Keratinocyte (primary cell): ENCODE data around the gene NETO2. TPM values are rescaled to one million over a fixed set of nuclear protein-coding genes. Genes with fewer than 3 reads are reported as not detected.

Experiments
- DNase-seq: peaks from one replicate; pipeline ENCODE4 v3.0.0-alpha.2; 2011; ENCODE audit warnings: low read depth, missing footprints, low spot score
- FAIRE-seq: peaks from 2 replicates; lab custom pipeline; 2011; peaks lifted over from hg19 to GRCh38; lab: Jason Lieb, UNC
- H2AFZ ChIP-seq: 2 replicates; pipeline ENCODE4 v1.6.0; 2012; ENCODE audit warnings: low read length, control low read depth, inconsistent platforms; ENCODE audit not compliant: control insufficient read depth
- H3K27ac ChIP-seq: 2 replicates; pipeline ENCODE4 v1.5.1; 2011; ENCODE audit warnings: low read length; ENCODE audit not compliant: control insufficient read depth, insufficient read depth
- H3K27me3 ChIP-seq: 3 replicates; pipeline ENCODE4 v1.6.0; 2011; ENCODE audit warnings: low read length; ENCODE audit not compliant: control insufficient read depth, insufficient read depth; ENCODE audit errors: extremely low read depth
- H3K36me3 ChIP-seq, 2 experiments: 2 replicates in 1 of 2; 3 replicates in 1 of 2; pipeline ENCODE4 v1.5.1; 2011; ENCODE audit warnings: low read length in 2 of 2, mild to moderate bottlenecking in 1 of 2; ENCODE audit not compliant: control insufficient read depth in 2 of 2, insufficient read depth in 2 of 2; ENCODE audit errors: extremely low read depth in 1 of 2
- H3K4me1 ChIP-seq: 3 replicates; pipeline ENCODE4 v1.5.1; 2011; ENCODE audit warnings: low read length; ENCODE audit not compliant: control insufficient read depth, insufficient read depth; ENCODE audit errors: extremely low read depth
- H3K4me2 ChIP-seq: 3 replicates; pipeline ENCODE4 v1.6.0; 2011; ENCODE audit warnings: low read depth, low read length; ENCODE audit not compliant: control insufficient read depth, insufficient read depth; ENCODE audit errors: extremely low read depth
- H3K4me3 ChIP-seq, 3 experiments: fragments of 200-600 bp in 1 of 3; sonication (generic) in 1 of 3; 2 replicates in 2 of 3; 3 replicates in 1 of 3; pipeline ENCODE4 v1.5.1; 2011 to 2016; ENCODE audit warnings: low read length in 3 of 3, mild to moderate bottlenecking in 3 of 3, control low read depth in 2 of 3, inconsistent platforms in 1 of 3, low read depth in 1 of 3, mixed read lengths in 1 of 3, mixed run types in 1 of 3, moderate library complexity in 1 of 3; ENCODE audit not compliant: control insufficient read depth in 2 of 3, insufficient read depth in 2 of 3; ENCODE audit errors: extremely low read depth in 1 of 3
- H3K79me2 ChIP-seq: 2 replicates; pipeline ENCODE4 v1.6.0; 2012; ENCODE audit warnings: low read length; ENCODE audit not compliant: control insufficient read depth, insufficient read depth
- H3K9ac ChIP-seq: 3 replicates; pipeline ENCODE4 v1.6.0; 2011; ENCODE audit warnings: low read length; ENCODE audit not compliant: control insufficient read depth, insufficient read depth; ENCODE audit errors: extremely low read depth
- H3K9me1 ChIP-seq: 3 replicates; pipeline ENCODE4 v1.6.0; 2011; ENCODE audit warnings: low read length; ENCODE audit not compliant: control insufficient read depth, insufficient read depth; ENCODE audit errors: extremely low read depth
- H3K9me3 ChIP-seq: 2 replicates; pipeline ENCODE4 v1.5.1; 2012; ENCODE audit warnings: low read depth, low read length; ENCODE audit not compliant: control insufficient read depth
- H4K20me1 ChIP-seq: 3 replicates; pipeline ENCODE4 v1.6.0; 2011; ENCODE audit warnings: low read length; ENCODE audit not compliant: control insufficient read depth, insufficient read depth; ENCODE audit errors: extremely low read depth
- CTCF ChIP-seq, 3 experiments: IDR thresholded peaks in 1 of 3; conservative IDR thresholded peaks in 1 of 3; optimal IDR thresholded peaks in 1 of 3; 2 replicates in 2 of 3; 3 replicates in 1 of 3; pipeline versions ENCODE3 to v1.5.1; 2011; ENCODE audit warnings: low read length in 3 of 3, mild to moderate bottlenecking in 3 of 3, moderate library complexity in 2 of 3, control low read depth in 1 of 3, inconsistent platforms in 1 of 3; ENCODE audit not compliant: insufficient read depth in 2 of 3; ENCODE audit errors: extremely low read depth in 1 of 3
- EZH2 ChIP-seq: IDR thresholded peaks from one replicate; pipeline ENCODE4 v1.6.1; 2012; ENCODE audit warnings: inconsistent platforms, mild to moderate bottlenecking, low read length, moderate library complexity
- dilution Hi-C: fragments of 300-500 bp; cut with MboI; formaldehyde crosslinking; loops from one replicate; pipeline ENCODE4 v1.7.0; 2020; ENCODE audit warnings: low sequenced_read_pairs; ENCODE audit not compliant: extremely low pct_ligation_motif_present
- polyA plus RNA-seq, 5 experiments: library from polyadenylated mRNA; depleted of rRNA in 3 of 5; stranded (reverse) in 3 of 5; stranded (forward) in 1 of 5; unstranded in 1 of 5; fragments of >200 nt; gene quantifications; 1 replicate in 1 of 5; 2 replicates in 3 of 5; 3 replicates in 1 of 5; pipeline versions ENCODE4 v1.2.1 to v1.2.3, GENCODE V29; 2011 to 2012; ENCODE audit warnings: missing spikeins in 2 of 5, low read depth in 1 of 5, low replicate concordance in 1 of 5

Gene NETO2
- polyA plus RNA-seq, 1 donor (not counting 4 experiments of a cell fraction or from before 2014, with no cell fraction given): 74.4 TPM

- Histone ChIP-seq H3K4me3 (no peak overlapping the region), H3K27me3 (peaks cover 6% of the 10 kb centered on the region), H3K9me3 (no peaks in the 10 kb centered on the region), H4K20me1 (no peaks in the 10 kb centered on the region), H3K79me2 (no peaks in the 10 kb centered on the region), H3K4me1 (peaks cover 4% of the 10 kb centered on the region), H3K4me2 (no peak overlapping the region), H3K9me1 (no peaks in the 10 kb centered on the region), H2AFZ (no peak overlapping the region), H3K36me3 (no peaks in the 10 kb centered on the region), H3K27ac (no peak overlapping the region), H3K9ac (no peak overlapping the region)
- DNase-seq (no peak), FAIRE-seq (no peak)
- dilution Hi-C loops: no loop called here
- TF ChIP-seq EZH2: no peak
- no peak for TF ChIP-seq CTCF (optimal IDR thresholded peaks at IDR 0.05 in 1 of 3, IDR thresholded peaks at IDR 0.05 in 1 of 3, conservative IDR thresholded peaks at IDR 0.05 in 1 of 3; ENCODE audit: extremely low read depth in 1 of 3, insufficient read depth in 2 of 3, low read length in 3 of 3)
Observed at GRCh38 chr16:47063011-47063724, 80.6 kb downstream of the NETO2 start.

GRCh38 chr16:47061204-47061603, 82.5 kb downstream of the NETO2 start:
- Histone ChIP-seq H2AFZ (no peak overlapping the region), H3K36me3 (no peaks in the 10 kb centered on the region), H4K20me1 (no peaks in the 10 kb centered on the region), H3K79me2 (no peaks in the 10 kb centered on the region), H3K4me1 (peaks cover 4% of the 10 kb centered on the region), H3K9me1 (no peaks in the 10 kb centered on the region), H3K27me3 (peaks cover 6% of the 10 kb centered on the region), H3K27ac (no peak overlapping the region), H3K9ac (no peak overlapping the region), H3K4me2 (no peak overlapping the region), H3K4me3 (no peak overlapping the region), H3K9me3 (no peaks in the 10 kb centered on the region)
- dilution Hi-C loops: no loop called here
- FAIRE-seq (no peak), DNase-seq (no peak)
- TF ChIP-seq CTCF (optimal IDR thresholded peaks at IDR 0.05 in 1 of 3, IDR thresholded peaks at IDR 0.05 in 1 of 3, conservative IDR thresholded peaks at IDR 0.05 in 1 of 3; ENCODE audit: extremely low read depth in 1 of 3, insufficient read depth in 2 of 3, low read length in 3 of 3) (no peak), EZH2 (no peak)
